Ishikawa (cell line): Measurements from ENCODE around the gene DDX31.

Experiments
- CEBPB ChIP-seq: IDR thresholded peaks from 2 replicates; pipeline ENCODE4 v1.6.1; 2012
- CREB1 ChIP-seq: IDR thresholded peaks from 2 replicates; pipeline ENCODE4 v1.6.1; 2012; ENCODE audit warnings: low read depth
- EP300 ChIP-seq: IDR thresholded peaks from 2 replicates; pipeline ENCODE4 v1.6.1; 2012; ENCODE audit warnings: borderline replicate concordance
- FOXM1 ChIP-seq: IDR thresholded peaks from 2 replicates; pipeline ENCODE4 v1.6.1; 2012; ENCODE audit warnings: low read depth, borderline replicate concordance
- NFIC ChIP-seq: IDR thresholded peaks from 2 replicates; pipeline ENCODE4 v1.6.1; 2012
- RAD21 ChIP-seq: IDR thresholded peaks from 2 replicates; pipeline ENCODE4 v1.6.1; 2012; ENCODE audit warnings: low read depth
- TCF12 ChIP-seq: IDR thresholded peaks from 2 replicates; pipeline ENCODE4 v1.6.1; 2012; ENCODE audit warnings: low read depth
- TEAD4 ChIP-seq: IDR thresholded peaks from 2 replicates; pipeline ENCODE4 v1.6.1; 2012
- USF1 ChIP-seq: IDR thresholded peaks from 2 replicates; pipeline ENCODE4 v1.6.1; 2012
- TF ChIP-seq, protein P1 (sequence below): IDR thresholded peaks from 2 replicates; pipeline ENCODE4 v1.6.1; 2012

DNA sequence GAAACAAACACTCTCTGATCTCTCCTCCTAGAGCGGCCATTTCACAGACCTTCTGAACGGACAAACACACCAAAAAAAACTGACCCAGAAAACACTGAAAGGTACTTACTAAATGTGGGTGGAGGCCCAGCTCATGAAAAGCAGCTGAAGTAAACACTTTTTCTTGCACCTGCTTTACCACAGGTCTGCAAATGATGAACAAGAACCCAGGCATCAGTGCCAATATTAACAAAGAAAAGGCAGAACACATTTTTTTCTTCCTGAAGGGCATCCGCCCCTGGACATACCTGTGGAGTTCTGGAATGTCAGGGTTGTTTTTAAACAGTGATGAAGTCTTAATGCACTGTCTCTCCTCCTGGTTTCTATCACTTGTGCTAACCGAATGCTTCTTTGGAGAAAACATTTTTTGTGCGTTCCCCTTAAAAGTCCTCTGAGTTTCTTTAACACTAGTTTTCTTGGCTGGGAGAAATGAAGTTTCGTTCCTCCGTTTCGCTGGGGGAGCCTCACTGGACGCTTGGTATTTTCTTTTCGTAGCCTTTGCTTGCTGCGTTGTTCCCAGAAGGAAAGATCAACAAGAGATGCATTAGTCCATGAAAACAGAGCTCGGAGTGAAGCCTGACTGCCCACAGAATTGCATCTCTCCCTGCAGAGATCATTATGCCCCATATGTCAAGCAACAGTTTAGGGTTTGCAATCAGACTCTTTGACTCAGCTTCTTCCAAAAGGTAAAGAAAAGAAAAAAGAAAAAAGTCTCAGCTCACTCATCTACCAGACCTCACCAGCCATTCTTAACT lies 7.4 kb downstream of the DDX31 start:
- TF ChIP-seq TEAD4 (no peak), USF1 (no peak), CEBPB (no peak), EP300 (no peak), TCF12 (no peak), FOXM1 (no peak), NFIC (no peak), RAD21 (no peak), CREB1 (no peak)
- TF ChIP-seq, protein P1, sequence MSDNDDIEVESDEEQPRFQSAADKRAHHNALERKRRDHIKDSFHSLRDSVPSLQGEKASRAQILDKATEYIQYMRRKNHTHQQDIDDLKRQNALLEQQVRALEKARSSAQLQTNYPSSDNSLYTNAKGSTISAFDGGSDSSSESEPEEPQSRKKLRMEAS = no peak
